Suprapubic skin (tissue), 4 donors: Measurements from ENCODE around the gene RASA3.

Source experiments
- CTCF ChIP-seq, 2 donors: fragments of 200-600 bp in 1 of 2; fragments of 450-650 bp in 1 of 2; sonication (generic) in 1 of 2; IDR thresholded peaks; one replicate each; pipeline ENCODE4 v1.5.1; 2016 to 2019; ENCODE audit warnings: antibody characterized with exemption in 2 of 2, mild to moderate bottlenecking in 1 of 2, moderate library complexity in 1 of 2
- EP300 ChIP-seq: sonication (generic); formaldehyde crosslinking; IDR thresholded peaks from one replicate; pipeline ENCODE4 v1.6.1; 2017; ENCODE audit warnings: antibody characterized with exemption
- POLR2A ChIP-seq, 2 donors: fragments of 450-650 bp; IDR thresholded peaks; one replicate each; pipeline ENCODE4 v1.6.1; 2017; ENCODE audit warnings: antibody characterized with exemption in 2 of 2, mild to moderate bottlenecking in 2 of 2, moderate library complexity in 2 of 2
- POLR2AphosphoS5 ChIP-seq, 3 donors: sonication (generic); formaldehyde crosslinking; IDR thresholded peaks; one replicate each; pipeline ENCODE4 v1.6.1; 2017; ENCODE audit warnings: antibody characterized with exemption in 3 of 3

GRCh38 chr13:113991676-113992179 is 140.7 kb downstream of the RASA3 start:
- TF ChIP-seq CTCF (IDR thresholded peaks at IDR 0.05) (no peak), POLR2A (IDR thresholded peaks at IDR 0.05) (no peak), POLR2AphosphoS5 (IDR thresholded peaks at IDR 0.05) (no peak), EP300 (no peak)
